Gastrocnemius medialis (tissue), 4 donors: ENCODE measurements around the gene ADAMTS15. TPM values are rescaled to one million over a fixed set of nuclear protein-coding genes. Genes with fewer than 3 reads are reported as not detected.

Experiments
- ATAC-seq, 2 donors: fragments of 150-250 bp; one replicate each; pipeline ENCODE4 v1.9.1; 2016
- DNase-seq, 2 donors: peaks; one replicate each; pipeline ENCODE4 v3.0.0-alpha.2; 2019
- H3K27ac ChIP-seq, 4 donors: fragments of 200-600 bp; sonication (generic); 1 replicate in 1 of 4; 2 replicates in 3 of 4; pipeline ENCODE4 v1.5.1; 2016 to 2018; ENCODE audit warnings: mild to moderate bottlenecking in 2 of 4, moderate library complexity in 1 of 4
- H3K27me3 ChIP-seq, 3 donors: fragments of 200-600 bp; sonication (generic) in 2 of 3; 1 replicate in 1 of 3; 2 replicates in 2 of 3; pipeline versions ENCODE4 v1.5.1 to v1.6.0; 2016 to 2019; ENCODE audit warnings: mild to moderate bottlenecking in 1 of 3, moderate library complexity in 1 of 3
- H3K36me3 ChIP-seq, 2 donors: fragments of 200-600 bp; sonication (generic) in 1 of 2; one replicate each; pipeline ENCODE4 v1.5.1; 2017 to 2018
- H3K4me1 ChIP-seq, 2 donors: fragments of 200-600 bp; sonication (generic) in 1 of 2; one replicate each; pipeline ENCODE4 v1.5.1; 2016 to 2017; ENCODE audit warnings: mild to moderate bottlenecking in 2 of 2
- H3K4me3 ChIP-seq, 4 donors: fragments of 200-600 bp; sonication (generic) in 3 of 4; 1 replicate in 1 of 4; 2 replicates in 3 of 4; pipeline ENCODE4 v1.5.1; 2016 to 2019; ENCODE audit warnings: mild to moderate bottlenecking in 2 of 4
- H3K9me3 ChIP-seq, 3 donors: fragments of 200-600 bp; sonication (generic) in 2 of 3; 1 replicate in 1 of 3; 2 replicates in 2 of 3; pipeline ENCODE4 v1.5.1; 2016 to 2019
- POLR2A ChIP-seq, 2 donors: fragments of 450-650 bp; IDR thresholded peaks; one replicate each; pipeline ENCODE4 v1.6.1; 2017; ENCODE audit warnings: antibody characterized with exemption in 2 of 2, mild to moderate bottlenecking in 2 of 2, moderate library complexity in 2 of 2
- in situ Hi-C, 4 donors: fragments of 200-750 bp; cut with MboI; loops; one replicate each; pipeline versions ENCODE4 v1.15.0 to v1.8.0; 2017; ENCODE audit warnings: low sequenced_read_pairs in 4 of 4
- intact Hi-C: fragments of 100-400 bp; cut with DNase I; formaldehyde crosslinking; loops from one replicate; pipeline ENCODE4 v1.15.1; 2023; ENCODE audit warnings: low total_unique reads
- total RNA-seq, 4 donors: library from RNA; depleted of rRNA; stranded (reverse); fragments of >200 nt; gene quantifications; one replicate each; pipeline versions ENCODE4 v1.1.0 to v1.2.3, GENCODE V29; 2016
- TF ChIP-seq, protein P1 (sequence below), 5 experiments: fragments of 450-650 bp in 3 of 5; fragments of 200-600 bp in 2 of 5; sonication (generic) in 2 of 5; IDR thresholded peaks in 4 of 5; conservative IDR thresholded peaks in 1 of 5; 1 replicate in 4 of 5; 2 replicates in 1 of 5; pipeline ENCODE4 v1.5.1; 2016 to 2019; ENCODE audit warnings: antibody characterized with exemption in 5 of 5, mild to moderate bottlenecking in 3 of 5, moderate library complexity in 3 of 5

The ADAMTS15 gene
- total RNA-seq, 4 donors from 2014 or later = 1.2 to 3.4 (median 1.9) TPM

DNA sequence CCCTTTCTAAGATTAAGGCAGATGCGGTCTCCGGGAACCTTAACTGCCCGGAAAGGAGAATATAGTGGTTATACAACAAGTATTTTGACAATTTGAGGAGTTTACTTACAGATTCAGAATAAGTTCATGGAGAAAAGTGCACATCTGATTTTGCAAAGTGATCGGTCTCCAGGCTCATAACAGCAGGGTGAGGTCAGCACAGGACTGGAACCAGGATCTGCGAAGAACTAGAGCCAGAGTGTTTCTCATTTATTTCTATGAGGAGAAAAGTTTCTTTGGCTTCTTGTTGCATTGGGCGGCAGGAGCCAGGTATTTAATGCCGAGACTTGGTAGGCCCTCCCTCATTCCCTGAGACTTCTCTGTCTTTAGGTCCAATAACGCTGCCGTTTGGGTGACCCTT, 3.7 kb downstream of the ADAMTS15 start:
- Histone ChIP-seq H3K27ac (peak overlapping the region in 3 of 4 donors; percentile 24 to 77 (median 56)), H3K27me3 (peaks cover 8 to 14% (median 13%) of the 10 kb centered on the region in 3 donors), H3K9me3 (no peaks in the 10 kb centered on the region), H3K4me3 (peak overlapping the region in 1 of 4 donors; percentile 65), H3K4me1 (peaks cover 9 to 31% of the 10 kb centered on the region in 2 donors), H3K36me3 (no peaks in the 10 kb centered on the region)
- DNase-seq (no peak), ATAC-seq (no peak)
- TF ChIP-seq POLR2A (IDR thresholded peaks at IDR 0.05) = no peak
- TF ChIP-seq, protein P1, sequence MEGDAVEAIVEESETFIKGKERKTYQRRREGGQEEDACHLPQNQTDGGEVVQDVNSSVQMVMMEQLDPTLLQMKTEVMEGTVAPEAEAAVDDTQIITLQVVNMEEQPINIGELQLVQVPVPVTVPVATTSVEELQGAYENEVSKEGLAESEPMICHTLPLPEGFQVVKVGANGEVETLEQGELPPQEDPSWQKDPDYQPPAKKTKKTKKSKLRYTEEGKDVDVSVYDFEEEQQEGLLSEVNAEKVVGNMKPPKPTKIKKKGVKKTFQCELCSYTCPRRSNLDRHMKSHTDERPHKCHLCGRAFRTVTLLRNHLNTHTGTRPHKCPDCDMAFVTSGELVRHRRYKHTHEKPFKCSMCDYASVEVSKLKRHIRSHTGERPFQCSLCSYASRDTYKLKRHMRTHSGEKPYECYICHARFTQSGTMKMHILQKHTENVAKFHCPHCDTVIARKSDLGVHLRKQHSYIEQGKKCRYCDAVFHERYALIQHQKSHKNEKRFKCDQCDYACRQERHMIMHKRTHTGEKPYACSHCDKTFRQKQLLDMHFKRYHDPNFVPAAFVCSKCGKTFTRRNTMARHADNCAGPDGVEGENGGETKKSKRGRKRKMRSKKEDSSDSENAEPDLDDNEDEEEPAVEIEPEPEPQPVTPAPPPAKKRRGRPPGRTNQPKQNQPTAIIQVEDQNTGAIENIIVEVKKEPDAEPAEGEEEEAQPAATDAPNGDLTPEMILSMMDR (IDR thresholded peaks at IDR 0.05 in 4 of 5, conservative IDR thresholded peaks at IDR 0.05 in 1 of 5) = no peak
- intact Hi-C loops (no loop called here), in situ Hi-C loops (no loop called here)

DNA sequence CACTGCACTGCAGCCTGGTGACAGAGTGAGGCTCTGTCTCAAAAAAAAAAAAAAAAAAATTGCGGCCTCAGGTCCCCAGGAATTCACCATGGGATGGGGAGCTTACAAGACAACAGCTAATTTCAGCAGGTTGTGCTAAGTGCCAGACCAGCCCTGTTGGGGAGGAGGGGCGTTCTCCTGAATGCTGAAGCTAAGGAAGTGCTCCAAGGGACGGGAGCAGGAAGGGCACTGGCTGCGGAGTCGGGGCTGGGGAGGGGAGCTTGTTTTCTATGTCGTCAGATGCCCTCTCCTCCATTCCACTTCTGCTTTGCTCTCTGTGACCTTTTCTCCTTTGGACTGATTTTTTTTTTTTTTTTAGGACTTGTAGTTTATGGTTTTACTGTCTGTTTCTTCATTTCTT, 4.5 kb downstream of the ADAMTS15 start:
- DNase-seq = no peak
- intact Hi-C loops = no loop called here
- TF ChIP-seq, protein P1 (IDR thresholded peaks at IDR 0.05 in 4 of 5, conservative IDR thresholded peaks at IDR 0.05 in 1 of 5) = no peak
- TF ChIP-seq POLR2A (IDR thresholded peaks at IDR 0.05) = no peak
- Histone ChIP-seq H3K27ac (peak overlapping the region in 1 of 4 donors; percentile 16), H3K4me1 (peaks cover 9 to 34% of the 10 kb centered on the region in 2 donors), H3K4me3 (no peak overlapping the region), H3K27me3 (peaks cover 8 to 14% (median 13%) of the 10 kb centered on the region in 3 donors), H3K9me3 (no peaks in the 10 kb centered on the region), H3K36me3 (no peaks in the 10 kb centered on the region)
- in situ Hi-C loops = no loop called here
- no peak for ATAC-seq

DNA sequence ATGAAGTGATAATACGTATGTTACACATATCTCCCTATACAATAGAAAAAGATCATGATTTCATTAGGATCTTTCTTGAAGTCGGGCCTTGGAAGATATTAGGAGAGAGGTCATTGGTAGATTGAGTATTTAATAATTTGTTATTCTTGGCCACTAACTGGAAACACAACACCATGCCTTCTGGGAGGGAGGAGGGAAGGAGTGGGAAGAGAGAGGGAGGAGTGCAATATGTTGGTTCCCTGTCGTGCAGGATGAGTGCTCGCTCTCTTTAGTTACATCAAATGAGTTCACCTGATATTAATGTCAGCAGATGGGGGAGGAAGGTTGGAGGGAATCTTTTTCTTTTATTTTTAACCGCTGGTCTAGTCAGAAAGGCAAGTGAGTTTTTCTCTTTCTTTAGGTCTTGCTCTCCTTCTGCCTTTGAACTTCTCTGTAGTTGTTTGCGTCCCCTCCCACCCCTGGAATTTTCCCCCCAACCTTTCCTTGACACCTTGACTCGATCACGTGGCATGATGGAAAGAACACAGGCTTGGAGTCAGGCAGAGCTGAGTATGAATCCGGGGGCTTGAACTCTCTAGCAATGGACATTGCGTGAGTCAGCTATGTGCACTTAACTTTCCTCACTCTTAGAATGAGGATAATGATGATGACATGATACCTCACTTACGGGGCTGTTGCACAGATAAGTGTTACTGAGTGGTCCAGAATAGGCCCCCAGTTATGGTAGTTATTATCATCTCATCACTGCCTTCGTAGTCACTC, 6.2 kb downstream of the ADAMTS15 start:
- H3K27me3 ChIP-seq = peaks cover 2 to 10% (median 4%) of the 10 kb centered on the region in 3 donors
- peaks cover 9 to 20% of the 10 kb centered on the region in 2 donors for H3K4me1 ChIP-seq
- no peak overlapping the region for H3K27ac ChIP-seq
- DNase-seq (no peak), ATAC-seq (no peak)
- TF ChIP-seq, protein P1 (IDR thresholded peaks at IDR 0.05 in 4 of 5, conservative IDR thresholded peaks at IDR 0.05 in 1 of 5) = no peak
- TF ChIP-seq POLR2A (IDR thresholded peaks at IDR 0.05) = no peak
- intact Hi-C loops (no loop called here), in situ Hi-C loops (no loop called here)
- H3K4me3 ChIP-seq = no peak overlapping the region
- H3K9me3 ChIP-seq = no peaks in the 10 kb centered on the region
- no peaks in the 10 kb centered on the region for H3K36me3 ChIP-seq

DNA sequence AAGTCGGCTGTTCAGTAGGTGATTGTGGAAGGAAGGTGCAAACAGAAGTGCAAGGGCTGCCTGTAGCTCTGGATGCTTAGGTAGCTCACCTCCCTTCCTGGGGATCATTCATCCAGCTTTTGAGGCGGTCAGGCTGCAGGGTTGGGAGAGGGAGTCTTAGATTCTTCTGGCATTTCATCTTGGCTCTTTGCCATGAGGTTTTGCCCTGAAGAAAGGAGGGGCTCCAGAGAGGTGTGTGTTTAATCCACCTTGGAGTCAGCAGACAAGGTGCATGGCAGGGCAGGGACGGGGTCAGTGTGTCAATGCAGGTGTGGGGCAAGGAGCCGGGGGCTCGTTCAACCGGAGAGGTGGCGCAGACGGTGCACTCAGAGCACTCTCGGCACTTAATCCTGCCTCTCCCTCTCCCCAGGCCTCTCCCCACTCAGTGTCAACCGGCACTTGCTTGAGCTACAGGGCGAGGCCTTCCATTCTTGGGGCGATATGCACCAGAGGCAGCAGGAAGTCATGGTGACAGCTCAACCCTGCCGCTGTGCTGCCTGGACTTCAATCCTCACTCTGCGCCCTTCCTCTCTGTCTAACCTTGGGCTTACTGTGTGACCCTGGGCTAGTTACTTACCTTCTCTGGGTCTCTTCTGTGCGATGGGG, 7.2 kb downstream of the ADAMTS15 start:
- ATAC-seq (no peak), DNase-seq (no peak)
- Histone ChIP-seq H3K27me3 (peaks cover 0 to 5% (median 0%) of the 10 kb centered on the region in 3 donors), H3K9me3 (no peaks in the 10 kb centered on the region), H3K27ac (peak overlapping the region in 1 of 4 donors; percentile 28), H3K36me3 (no peaks in the 10 kb centered on the region), H3K4me1 (peaks cover 9 to 20% of the 10 kb centered on the region in 2 donors), H3K4me3 (no peak overlapping the region)
- in situ Hi-C loops = no loop called here
- no peak for TF ChIP-seq POLR2A (IDR thresholded peaks at IDR 0.05)
- TF ChIP-seq, protein P1 (IDR thresholded peaks at IDR 0.05 in 4 of 5, conservative IDR thresholded peaks at IDR 0.05 in 1 of 5) = no peak
- intact Hi-C loops = no loop called here
